ENCODE measurements around the gene RNF223.
A peak's percentile ranks its signal among the peaks of the same experiment; 100 is the strongest.
"Not testable (repeated sequence)": the region's sequence is repeated elsewhere in the genome, so short reads cannot be mapped to it uniquely, and the experiment has no call there.

The RNF223 gene

DNA sequence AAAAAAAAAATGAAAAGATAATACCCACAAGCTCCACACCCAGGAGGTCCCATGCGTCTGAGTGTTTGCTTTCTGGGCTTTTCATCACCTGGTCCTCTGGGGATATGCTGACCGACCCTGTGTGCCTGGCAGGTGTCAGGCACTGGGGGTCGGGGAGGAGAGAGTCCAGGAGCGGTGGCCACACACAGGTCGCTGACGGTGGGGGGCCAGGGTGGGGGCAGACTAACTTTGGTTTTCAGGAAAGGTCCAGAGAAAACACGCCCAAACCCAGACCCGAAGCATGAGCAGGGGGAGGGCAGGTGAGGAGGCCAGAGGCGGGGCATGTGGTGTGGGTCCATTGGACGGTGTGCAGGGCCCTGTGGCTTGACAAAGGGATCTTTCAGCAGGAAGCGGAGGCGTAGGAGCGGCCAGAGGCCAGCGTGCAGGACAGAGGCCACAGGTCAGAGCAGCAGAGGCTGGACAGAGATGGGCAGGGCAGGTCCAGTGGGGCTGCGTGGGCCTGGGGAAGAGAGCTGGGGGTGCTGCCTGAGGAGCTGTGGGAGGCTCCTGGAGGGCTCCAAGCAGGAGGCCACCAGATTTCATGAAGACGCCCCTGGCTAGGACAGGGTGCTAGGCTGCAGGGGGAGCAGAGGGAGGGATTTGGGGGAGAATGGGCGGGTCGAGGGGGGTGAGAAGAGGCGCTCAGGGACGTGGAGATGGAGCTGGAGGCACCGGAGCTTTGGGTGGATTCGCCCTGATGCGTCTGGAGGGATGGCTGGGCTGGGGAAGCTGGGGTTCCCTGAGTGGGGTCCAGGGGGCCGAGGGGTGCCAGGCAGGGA, 15.8 kb downstream of the RNF223 start:
- H3K9me3 ChIP-seq (ENCODE audit: insufficient read depth, low read depth, low read length), result no peaks in the 10 kb centered on the region
- H3K27me3 ChIP-seq (ENCODE audit: insufficient read depth, low read length), result peaks cover 59% of the 10 kb centered on the region
- peak overlapping the region; percentile 63 for H3K4me3 ChIP-seq (ENCODE audit: low read length)
- no peak overlapping the region for H3K9ac ChIP-seq (ENCODE audit: low read depth, low read length)
- no peak overlapping the region for H3K27ac ChIP-seq (ENCODE audit: low read length)
- peaks cover 11% of the 10 kb centered on the region for H3K36me3 ChIP-seq (ENCODE audit: insufficient read depth, low read depth, low read length)
- no peaks in the 10 kb centered on the region for H3K4me1 ChIP-seq (ENCODE audit: insufficient read depth, low read length)

DNA sequence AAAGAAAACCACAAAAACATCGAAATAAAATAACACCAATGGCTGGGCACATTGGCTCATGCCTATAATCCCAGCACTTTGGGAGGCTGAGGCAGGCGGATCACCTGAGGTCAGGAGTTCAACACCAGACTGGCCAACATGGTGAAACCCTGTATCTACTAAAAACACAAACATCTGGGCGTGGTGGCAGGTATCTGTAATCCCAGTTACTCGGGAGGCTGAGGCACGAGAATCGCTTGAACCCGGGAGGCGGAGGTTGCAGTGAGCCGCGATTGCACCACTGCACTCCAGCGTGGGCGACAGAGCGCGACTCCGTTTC, 16.4 kb downstream of the RNF223 start:
- not testable (repeated sequence) for H3K27ac ChIP-seq (ENCODE audit: low read length); H3K4me3 ChIP-seq (ENCODE audit: low read length); H3K9ac ChIP-seq (ENCODE audit: low read depth, low read length); H3K4me1 ChIP-seq (ENCODE audit: insufficient read depth, low read length); H3K9me3 ChIP-seq (ENCODE audit: insufficient read depth, low read depth, low read length)
- Histone ChIP-seq H3K27me3 (ENCODE audit: insufficient read depth, low read length) (peaks cover 53% of the 10 kb centered on the region), H3K36me3 (ENCODE audit: insufficient read depth, low read depth, low read length) (peaks cover 17% of the 10 kb centered on the region)

DNA sequence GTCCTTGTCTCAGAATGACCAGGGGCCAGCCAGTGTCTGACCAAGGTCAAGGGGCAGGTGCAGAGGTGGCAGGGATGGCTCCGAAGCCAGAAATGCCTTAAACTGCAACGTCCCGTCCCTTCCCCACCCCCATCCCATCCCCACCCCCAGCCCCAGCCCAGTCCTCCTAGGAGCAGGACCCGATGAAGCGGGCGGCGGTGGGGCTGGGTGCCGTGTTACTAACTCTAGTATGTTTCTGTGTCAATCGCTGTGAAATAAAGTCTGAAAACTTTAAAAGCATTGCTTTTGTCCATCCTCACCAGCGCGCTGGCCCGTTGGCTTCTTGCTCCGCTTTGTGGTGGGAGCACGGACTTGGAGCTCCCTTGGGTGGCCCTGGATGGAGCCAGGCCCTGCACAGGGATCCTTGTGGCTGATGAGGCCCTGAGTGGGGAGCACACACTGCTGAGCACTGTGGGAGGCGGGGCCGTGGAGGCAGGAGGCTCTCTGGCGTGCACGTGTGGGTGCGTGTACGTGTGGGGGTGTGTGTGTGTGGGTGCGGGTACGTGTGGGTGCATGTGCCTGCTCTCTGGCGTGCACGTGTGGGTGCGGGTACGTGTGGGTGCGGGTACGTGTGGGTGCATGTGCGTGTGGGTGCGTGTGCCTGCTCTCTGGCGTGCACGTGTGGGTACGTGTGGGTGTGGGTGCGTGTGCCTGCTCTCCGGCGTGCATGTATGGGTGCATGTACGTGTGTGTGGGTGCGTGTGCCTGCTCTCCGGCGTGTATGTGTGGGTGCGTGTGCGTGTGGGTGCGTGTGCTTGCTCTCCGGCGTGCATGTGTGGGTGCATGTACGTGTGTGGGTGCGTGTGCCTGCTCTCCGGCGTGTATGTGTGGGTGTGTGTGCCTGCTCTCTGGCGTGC, 18.0 kb downstream of the RNF223 start:
- H3K36me3 ChIP-seq (ENCODE audit: insufficient read depth, low read depth, low read length), result peaks cover 31% of the 10 kb centered on the region
- no peaks in the 10 kb centered on the region for H3K9me3 ChIP-seq (ENCODE audit: insufficient read depth, low read depth, low read length)
- H3K27ac ChIP-seq (ENCODE audit: low read length), result no peak overlapping the region

DNA sequence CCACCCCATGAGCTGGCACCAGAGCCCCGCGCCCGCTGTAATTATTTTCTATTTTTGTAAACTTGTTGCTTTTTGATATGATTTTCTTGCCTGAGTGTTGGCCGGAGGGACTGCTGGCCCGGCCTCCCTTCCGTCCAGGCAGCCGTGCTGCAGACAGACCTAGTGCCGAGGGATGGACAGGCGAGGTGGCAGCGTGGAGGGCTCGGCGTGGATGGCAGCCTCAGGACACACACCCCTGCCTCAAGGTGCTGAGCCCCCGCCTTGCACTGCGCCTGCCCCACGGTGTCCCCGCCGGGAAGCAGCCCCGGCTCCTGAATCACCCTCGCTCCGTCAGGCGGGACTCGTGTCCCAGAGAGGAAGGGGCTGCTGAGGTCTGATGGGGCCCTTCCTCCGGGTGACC, 19.1 kb downstream of the RNF223 start:
- peaks cover 31% of the 10 kb centered on the region for H3K36me3 ChIP-seq (ENCODE audit: insufficient read depth, low read depth, low read length)
- no peak overlapping the region for H3K9ac ChIP-seq (ENCODE audit: low read depth, low read length)
- no peak overlapping the region for H3K27ac ChIP-seq (ENCODE audit: low read length)
- H3K4me3 ChIP-seq (ENCODE audit: low read length), result no peak overlapping the region
- peaks cover 26% of the 10 kb centered on the region for H3K27me3 ChIP-seq (ENCODE audit: insufficient read depth, low read length)
- no peaks in the 10 kb centered on the region for H3K4me1 ChIP-seq (ENCODE audit: insufficient read depth, low read length)
- H3K9me3 ChIP-seq (ENCODE audit: insufficient read depth, low read depth, low read length), result no peaks in the 10 kb centered on the region

More for the DNA sequence above, 18.0 kb downstream of the RNF223 start:
- Histone ChIP-seq H3K4me3 (ENCODE audit: low read length) (no peak overlapping the region), H3K9ac (ENCODE audit: low read depth, low read length) (no peak overlapping the region), H3K27me3 (ENCODE audit: insufficient read depth, low read length) (peaks cover 37% of the 10 kb centered on the region), H3K4me1 (ENCODE audit: insufficient read depth, low read length) (no peaks in the 10 kb centered on the region)

DNA sequence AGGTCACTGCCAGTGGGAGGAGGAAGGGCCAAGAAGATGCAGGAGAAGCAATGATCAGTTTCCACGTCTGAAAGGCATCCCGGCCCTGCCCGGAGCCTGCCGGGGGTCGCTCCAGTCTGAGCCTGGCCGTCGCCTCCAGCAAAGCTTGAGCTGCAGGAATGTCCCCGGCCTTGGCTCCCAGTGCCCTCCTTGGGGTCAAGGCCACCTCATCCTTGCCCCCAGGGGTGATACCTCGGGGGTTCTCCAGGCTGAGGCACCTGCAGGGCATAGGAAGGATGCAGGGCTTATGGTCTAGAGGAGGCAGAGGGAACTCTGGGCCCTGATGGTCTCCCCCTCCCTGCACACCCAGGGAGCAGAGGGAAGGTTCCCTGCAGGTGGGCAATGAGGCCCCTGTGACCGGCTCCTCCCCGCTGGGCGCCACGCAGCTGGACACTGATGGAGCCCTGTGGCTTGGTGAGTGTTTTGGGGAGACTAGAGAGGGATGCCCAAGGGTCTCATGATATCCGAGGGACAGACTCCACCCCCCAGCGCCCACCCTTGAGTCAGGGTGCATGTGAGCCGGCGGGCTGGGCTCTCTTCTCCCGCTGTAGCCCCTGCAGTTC, 19.9 kb downstream of the RNF223 start:
- Histone ChIP-seq H3K4me1 (ENCODE audit: insufficient read depth, low read length) (no peaks in the 10 kb centered on the region), H3K27me3 (ENCODE audit: insufficient read depth, low read length) (peaks cover 22% of the 10 kb centered on the region), H3K4me3 (ENCODE audit: low read length) (no peak overlapping the region), H3K27ac (ENCODE audit: low read length) (no peak overlapping the region), H3K9me3 (ENCODE audit: insufficient read depth, low read depth, low read length) (no peaks in the 10 kb centered on the region), H3K9ac (ENCODE audit: low read depth, low read length) (no peak overlapping the region), H3K36me3 (ENCODE audit: insufficient read depth, low read depth, low read length) (peaks cover 31% of the 10 kb centered on the region)

DNA sequence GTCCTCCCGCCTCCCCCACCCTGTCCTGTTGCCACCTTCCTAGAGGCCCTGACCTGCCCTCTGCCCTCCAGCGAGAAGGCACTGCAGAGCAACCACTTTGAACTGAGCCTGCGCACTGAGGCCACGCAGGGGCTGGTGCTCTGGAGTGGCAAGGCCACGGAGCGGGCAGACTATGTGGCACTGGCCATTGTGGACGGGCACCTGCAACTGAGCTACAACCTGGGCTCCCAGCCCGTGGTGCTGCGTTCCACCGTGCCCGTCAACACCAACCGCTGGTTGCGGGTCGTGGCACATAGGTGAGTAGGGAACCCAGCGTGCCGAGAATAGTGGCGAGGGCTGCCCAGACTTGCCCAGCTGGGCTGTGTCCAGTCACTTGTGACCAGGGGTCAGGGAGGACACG, 20.4 kb downstream of the RNF223 start:
- Histone ChIP-seq H3K36me3 (ENCODE audit: insufficient read depth, low read depth, low read length) (peaks cover 31% of the 10 kb centered on the region), H3K9ac (ENCODE audit: low read depth, low read length) (no peak overlapping the region), H3K4me3 (ENCODE audit: low read length) (no peak overlapping the region), H3K9me3 (ENCODE audit: insufficient read depth, low read depth, low read length) (no peaks in the 10 kb centered on the region), H3K4me1 (ENCODE audit: insufficient read depth, low read length) (no peaks in the 10 kb centered on the region), H3K27me3 (ENCODE audit: insufficient read depth, low read length) (peaks cover 18% of the 10 kb centered on the region), H3K27ac (ENCODE audit: low read length) (no peak overlapping the region)

DNA sequence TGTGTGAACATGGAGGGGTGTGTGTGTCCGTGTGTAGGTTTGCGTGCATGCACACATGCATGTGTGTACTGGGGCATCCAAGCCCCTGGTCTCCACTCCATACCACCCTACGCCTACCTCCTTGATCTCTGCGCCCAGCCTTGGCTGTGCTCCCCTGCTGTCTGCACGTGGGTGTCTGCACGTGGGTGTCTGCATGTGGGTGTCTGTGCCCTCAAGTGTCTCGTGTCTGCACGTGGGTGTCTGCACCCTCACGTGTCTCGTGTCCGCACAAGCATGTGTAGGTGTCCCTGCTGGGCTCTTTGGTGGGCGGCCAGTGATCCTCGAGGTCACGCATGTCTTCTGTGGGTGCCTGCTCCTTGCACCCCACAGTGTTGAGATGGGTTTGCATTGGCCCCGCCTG, 21.1 kb downstream of the RNF223 start:
- H3K36me3 ChIP-seq (ENCODE audit: insufficient read depth, low read depth, low read length), result peaks cover 31% of the 10 kb centered on the region

DNA sequence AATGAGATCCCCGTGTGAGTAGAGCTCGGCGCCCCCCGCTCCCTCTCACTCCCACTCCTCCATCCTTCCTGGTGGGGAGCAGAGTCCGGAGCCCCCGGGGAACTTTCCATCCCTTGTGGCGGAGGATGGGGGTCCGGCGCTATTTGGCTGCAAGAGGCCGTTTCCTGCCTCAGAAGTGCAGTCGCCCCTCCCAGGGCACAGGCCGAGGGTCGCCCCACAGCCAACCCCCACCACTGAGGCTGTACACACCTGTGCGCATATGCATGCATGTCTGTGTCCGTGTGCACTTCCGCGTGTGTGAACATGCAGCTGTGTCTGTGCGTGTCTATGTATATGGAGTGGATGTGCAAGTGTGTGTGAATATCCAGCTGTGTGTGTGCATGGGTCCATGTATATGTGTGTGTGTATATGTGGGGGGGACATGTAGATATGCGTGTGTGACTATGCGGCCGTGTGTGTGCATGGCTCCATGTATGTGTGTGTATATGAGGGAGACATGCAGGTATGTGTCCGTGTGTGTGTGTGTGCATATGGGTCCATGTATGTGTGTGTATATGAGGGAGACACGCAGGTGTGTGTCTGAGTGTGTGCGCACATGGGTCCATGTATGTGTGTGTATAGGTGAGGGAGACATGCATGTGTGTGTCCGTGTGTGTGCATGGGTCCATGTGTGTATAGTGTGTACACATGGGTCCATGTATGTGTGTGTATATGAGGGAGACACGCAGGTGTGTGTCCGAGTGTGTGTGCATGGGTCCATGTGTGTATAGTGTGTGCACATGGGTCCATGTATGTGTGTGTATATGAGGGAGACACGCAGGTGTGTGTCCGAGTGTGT, 21.9 kb downstream of the RNF223 start:
- no peak overlapping the region for H3K9ac ChIP-seq (ENCODE audit: low read depth, low read length)
- no peaks in the 10 kb centered on the region for H3K4me1 ChIP-seq (ENCODE audit: insufficient read depth, low read length)
- H3K4me3 ChIP-seq (ENCODE audit: low read length), result no peak overlapping the region
- H3K9me3 ChIP-seq (ENCODE audit: insufficient read depth, low read depth, low read length), result no peaks in the 10 kb centered on the region
- H3K27me3 ChIP-seq (ENCODE audit: insufficient read depth, low read length), result 0 out of 2 replicates have a peak, but pooled peaks cover 3% of the 10 kb centered on the region
- no peak overlapping the region for H3K27ac ChIP-seq (ENCODE audit: low read length)
- H3K36me3 ChIP-seq (ENCODE audit: insufficient read depth, low read depth, low read length), result peaks cover 35% of the 10 kb centered on the region

More for the DNA sequence above, 21.1 kb downstream of the RNF223 start:
- Histone ChIP-seq H3K27me3 (ENCODE audit: insufficient read depth, low read length) (peaks cover 11% of the 10 kb centered on the region), H3K4me1 (ENCODE audit: insufficient read depth, low read length) (no peaks in the 10 kb centered on the region), H3K4me3 (ENCODE audit: low read length) (no peak overlapping the region), H3K9me3 (ENCODE audit: insufficient read depth, low read depth, low read length) (no peaks in the 10 kb centered on the region), H3K27ac (ENCODE audit: low read length) (no peak overlapping the region), H3K9ac (ENCODE audit: low read depth, low read length) (no peak overlapping the region)

DNA sequence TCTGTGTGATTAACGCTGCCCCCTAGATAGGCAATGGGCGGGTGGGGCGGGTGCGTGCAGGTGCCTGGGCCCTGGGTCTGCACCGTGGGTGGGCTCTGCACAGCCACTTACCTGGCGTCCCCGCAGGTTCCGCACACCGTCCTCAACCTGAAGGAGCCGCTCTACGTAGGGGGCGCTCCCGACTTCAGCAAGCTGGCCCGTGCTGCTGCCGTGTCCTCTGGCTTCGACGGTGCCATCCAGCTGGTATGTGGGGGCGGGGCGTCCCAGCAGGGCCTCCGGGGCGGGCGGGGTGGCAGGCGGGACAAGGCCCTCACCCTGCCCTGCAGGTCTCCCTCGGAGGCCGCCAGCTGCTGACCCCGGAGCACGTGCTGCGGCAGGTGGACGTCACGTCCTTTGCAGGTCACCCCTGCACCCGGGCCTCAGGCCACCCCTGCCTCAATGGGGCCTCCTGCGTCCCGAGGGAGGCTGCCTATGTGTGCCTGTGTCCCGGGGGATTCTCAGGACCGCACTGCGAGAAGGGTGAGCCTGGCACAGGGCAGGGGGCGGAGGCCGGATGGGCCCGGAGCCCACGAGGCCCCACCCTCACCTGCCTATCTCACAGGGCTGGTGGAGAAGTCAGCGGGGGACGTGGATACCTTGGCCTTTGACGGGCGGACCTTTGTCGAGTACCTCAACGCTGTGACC, 22.8 kb downstream of the RNF223 start:
- Histone ChIP-seq H3K36me3 (ENCODE audit: insufficient read depth, low read depth, low read length) (peaks cover 39% of the 10 kb centered on the region), H3K27ac (ENCODE audit: low read length) (no peak overlapping the region), H3K4me3 (ENCODE audit: low read length) (no peak overlapping the region), H3K4me1 (ENCODE audit: insufficient read depth, low read length) (no peaks in the 10 kb centered on the region), H3K9ac (ENCODE audit: low read depth, low read length) (no peak overlapping the region), H3K27me3 (ENCODE audit: insufficient read depth, low read length) (no peaks in the 10 kb centered on the region), H3K9me3 (ENCODE audit: insufficient read depth, low read depth, low read length) (no peaks in the 10 kb centered on the region)

DNA sequence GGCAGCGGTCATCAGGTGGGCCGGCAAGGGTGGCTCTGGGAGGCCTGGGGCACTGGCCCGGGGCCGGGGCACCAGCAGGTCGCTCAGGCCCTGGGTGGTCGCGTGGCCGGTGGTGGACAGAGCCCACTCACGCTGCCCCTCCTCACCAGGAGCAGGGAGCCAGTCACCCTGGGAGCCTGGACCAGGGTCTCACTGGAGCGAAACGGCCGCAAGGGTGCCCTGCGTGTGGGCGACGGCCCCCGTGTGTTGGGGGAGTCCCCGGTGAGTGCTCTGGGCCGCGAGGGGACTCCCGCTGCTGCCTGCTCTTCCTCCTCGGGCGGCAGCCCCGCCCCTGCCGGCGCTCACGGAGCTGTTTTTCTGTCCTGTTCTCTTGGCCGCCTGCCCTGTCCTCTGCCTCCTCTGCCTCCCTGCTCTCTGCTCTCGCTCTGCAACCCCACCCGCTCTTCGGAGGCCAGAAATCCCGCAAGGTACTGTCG, 23.5 kb downstream of the RNF223 start:
- Histone ChIP-seq H3K4me1 (ENCODE audit: insufficient read depth, low read length) (no peaks in the 10 kb centered on the region), H3K9me3 (ENCODE audit: insufficient read depth, low read depth, low read length) (no peaks in the 10 kb centered on the region), H3K9ac (ENCODE audit: low read depth, low read length) (no peak overlapping the region), H3K27ac (ENCODE audit: low read length) (no peak overlapping the region), H3K4me3 (ENCODE audit: low read length) (no peak overlapping the region), H3K36me3 (ENCODE audit: insufficient read depth, low read depth, low read length) (peaks cover 39% of the 10 kb centered on the region), H3K27me3 (ENCODE audit: insufficient read depth, low read length) (no peaks in the 10 kb centered on the region)
